HepG2 (cell line): Measurements from ENCODE around the gene CTDSP1. TPM values are rescaled to one million over a fixed set of nuclear protein-coding genes. Genes with fewer than 3 reads are reported as not detected.
A peak's percentile ranks its signal among the peaks of the same experiment; 100 is the strongest.

ENCODE experiments used
- CHD4 ChIP-seq: fragments of 200-600 bp; sonication (generic); IDR thresholded peaks from 2 replicates; pipeline ENCODE4 v1.7.0; 2017; ENCODE audit warnings: mild to moderate bottlenecking, low read length, borderline replicate concordance
- ETV6 ChIP-seq: sonication (generic); formaldehyde crosslinking; conservative IDR thresholded peaks from 2 replicates; pipeline ENCODE4 v1.4.0; 2020; ENCODE audit warnings: missing genetic modification reagents
- FOXJ3 ChIP-seq: sonication (generic); formaldehyde crosslinking; IDR thresholded peaks from 2 replicates; pipeline ENCODE4 v1.4.0; 2020; ENCODE audit warnings: missing genetic modification reagents, mild to moderate bottlenecking, borderline replicate concordance
- HIVEP1 ChIP-seq: sonication (generic); formaldehyde crosslinking; IDR thresholded peaks from 2 replicates; pipeline ENCODE4 v1.4.0; 2020; ENCODE audit warnings: mild to moderate bottlenecking, missing genetic modification reagents
- JARID2 ChIP-seq: sonication (generic); formaldehyde crosslinking; IDR thresholded peaks from 2 replicates; pipeline ENCODE4 v1.8.1; 2023; ENCODE audit warnings: missing genetic modification reagents, inconsistent platforms; ENCODE audit not compliant: insufficient replicate concordance
- KLF9 ChIP-seq: IDR thresholded peaks from 2 replicates; pipeline ENCODE4 v1.6.1; 2016; ENCODE audit warnings: low read depth
- MYNN ChIP-seq: sonication (generic); formaldehyde crosslinking; IDR thresholded peaks from 2 replicates; pipeline ENCODE4 v1.4.0; 2020; ENCODE audit warnings: mild to moderate bottlenecking, low read depth, missing genetic modification reagents
- NBN ChIP-seq: fragments of 450-650 bp; conservative IDR thresholded peaks from 2 replicates; pipeline ENCODE4 v1.6.1; 2017
- POLR2G ChIP-seq: fragments of 200-400 bp; formaldehyde crosslinking; IDR thresholded peaks from 2 replicates; pipeline ENCODE4 v1.6.1; 2018; ENCODE audit warnings: mild to moderate bottlenecking, low read depth, low read length, moderate library complexity
- RCOR2 ChIP-seq: IDR thresholded peaks from 2 replicates; pipeline ENCODE4 v1.6.1; 2016; ENCODE audit warnings: missing biosample characterization, missing genetic modification reagents
- ZC3H13 ChIP-seq: sonication (generic); formaldehyde crosslinking; IDR thresholded peaks from 2 replicates; pipeline ENCODE4 v1.8.1; 2023; ENCODE audit warnings: mild to moderate bottlenecking, missing genetic modification reagents, moderate library complexity
- ZIK1 ChIP-seq: sonication (generic); formaldehyde crosslinking; IDR thresholded peaks from 2 replicates; pipeline ENCODE4 v1.5.0; 2020; ENCODE audit warnings: mild to moderate bottlenecking, low read depth, missing genetic modification reagents, borderline replicate concordance
- ZNF263 ChIP-seq: sonication (generic); formaldehyde crosslinking; IDR thresholded peaks from 2 replicates; pipeline ENCODE4 v1.4.0; 2020; ENCODE audit warnings: missing genetic modification reagents
- ZNF564 ChIP-seq: sonication (generic); formaldehyde crosslinking; IDR thresholded peaks from 2 replicates; pipeline ENCODE4 v1.8.1; 2023; ENCODE audit warnings: mild to moderate bottlenecking, missing genetic modification reagents
- polyA plus RNA-seq, 8 experiments: library from polyadenylated mRNA; depleted of rRNA in 3 of 8; stranded (reverse) in 7 of 8; unstranded in 1 of 8; fragments of >200 nt; fragmentation: Illumina TruSeq in 4 of 8; extraction: Trizol in 4 of 8; gene quantifications; 2 replicates each; pipeline versions ENCODE4 v1.2.1 to v1.2.3, GENCODE V29; 2011 to 2016; ENCODE audit warnings: low read depth in 4 of 8, missing spikeins in 1 of 8, mixed read lengths in 1 of 8; ENCODE audit not compliant: insufficient read depth in 1 of 8
- total RNA-seq, 5 experiments: library from RNA; depleted of rRNA; stranded (reverse); fragments of >200 nt; fragmentation: Illumina TruSeq; extraction: Trizol; gene quantifications; 2 replicates each; pipeline ENCODE4 v1.2.3, GENCODE V29; 2016; ENCODE audit warnings: low read depth in 1 of 5
- TF ChIP-seq, protein P1 (sequence below): sonication (generic); formaldehyde crosslinking; IDR thresholded peaks from 2 replicates; pipeline ENCODE4 v1.4.0; 2020; ENCODE audit warnings: mild to moderate bottlenecking, missing genetic modification reagents
- TF ChIP-seq, protein P2 (sequence below): sonication (generic); formaldehyde crosslinking; conservative IDR thresholded peaks from 2 replicates; pipeline ENCODE4 v1.5.0; 2020; ENCODE audit warnings: missing genetic modification reagents
- TF ChIP-seq, protein P3 (sequence below): sonication (generic); formaldehyde crosslinking; IDR thresholded peaks from 2 replicates; pipeline ENCODE4 v1.9.0; 2021; ENCODE audit warnings: mild to moderate bottlenecking, missing genetic modification reagents
- TF ChIP-seq, protein P4 (sequence below): IDR thresholded peaks from 2 replicates; pipeline ENCODE4 v1.6.1; 2016; ENCODE audit warnings: missing biosample characterization, missing genetic modification reagents, low read depth

CTDSP1 gene
- total and polyA plus RNA-seq, 2 of the 13 experiments (the other 11 are each of a cell fraction or from before 2014, with no cell fraction given), result 91.0 to 268 TPM

DNA sequence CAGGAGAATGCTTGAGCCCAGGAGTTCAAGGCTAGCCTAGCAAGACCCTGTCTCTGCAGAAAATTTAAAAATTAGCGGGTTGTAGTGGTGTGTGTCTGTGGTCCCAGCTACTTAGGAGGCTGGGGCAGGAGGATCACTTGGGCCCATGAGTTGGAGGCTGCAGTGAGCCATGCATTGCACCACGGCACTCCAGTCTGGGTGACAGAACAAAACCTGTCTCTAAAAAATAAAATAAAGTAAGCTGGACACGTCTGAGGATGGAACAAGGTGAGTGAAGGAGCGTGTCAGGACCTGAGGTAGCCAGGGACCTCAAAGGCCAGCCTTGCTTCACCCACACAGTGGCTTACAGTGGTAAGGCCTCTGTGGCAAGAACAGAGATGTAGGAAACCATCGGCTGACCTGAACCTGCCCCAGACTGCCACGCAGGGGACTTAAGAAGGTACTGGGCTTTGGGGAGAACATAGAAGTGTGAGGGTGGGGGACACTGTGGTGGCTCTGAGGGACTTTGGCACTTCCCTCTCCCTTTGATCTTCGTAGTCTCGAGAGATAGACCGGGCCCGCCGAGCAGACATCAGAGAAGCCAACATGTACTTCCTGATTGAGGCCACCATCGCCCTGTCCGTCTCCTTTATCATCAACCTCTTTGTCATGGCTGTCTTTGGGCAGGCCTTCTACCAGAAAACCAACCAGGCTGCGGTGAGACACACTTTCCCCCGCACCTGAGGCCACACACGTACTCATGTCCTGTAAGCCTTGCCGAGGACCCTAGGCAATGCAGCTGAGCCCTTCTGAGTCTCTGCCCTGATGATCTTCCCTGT lies 10.1 kb upstream of the CTDSP1 start (continued):
- TF ChIP-seq, protein P1, sequence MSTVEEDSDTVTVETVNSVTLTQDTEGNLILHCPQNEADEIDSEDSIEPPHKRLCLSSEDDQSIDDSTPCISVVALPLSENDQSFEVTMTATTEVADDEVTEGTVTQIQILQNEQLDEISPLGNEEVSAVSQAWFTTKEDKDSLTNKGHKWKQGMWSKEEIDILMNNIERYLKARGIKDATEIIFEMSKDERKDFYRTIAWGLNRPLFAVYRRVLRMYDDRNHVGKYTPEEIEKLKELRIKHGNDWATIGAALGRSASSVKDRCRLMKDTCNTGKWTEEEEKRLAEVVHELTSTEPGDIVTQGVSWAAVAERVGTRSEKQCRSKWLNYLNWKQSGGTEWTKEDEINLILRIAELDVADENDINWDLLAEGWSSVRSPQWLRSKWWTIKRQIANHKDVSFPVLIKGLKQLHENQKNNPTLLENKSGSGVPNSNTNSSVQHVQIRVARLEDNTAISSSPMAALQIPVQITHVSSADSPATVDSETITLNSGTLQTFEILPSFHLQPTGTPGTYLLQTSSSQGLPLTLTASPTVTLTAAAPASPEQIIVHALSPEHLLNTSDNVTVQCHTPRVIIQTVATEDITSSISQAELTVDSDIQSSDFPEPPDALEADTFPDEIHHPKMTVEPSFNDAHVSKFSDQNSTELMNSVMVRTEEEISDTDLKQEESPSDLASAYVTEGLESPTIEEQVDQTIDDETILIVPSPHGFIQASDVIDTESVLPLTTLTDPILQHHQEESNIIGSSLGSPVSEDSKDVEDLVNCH (CRISPR knock-in tag), result no peak
- TF ChIP-seq ETV6 (CRISPR knock-in tag) (no peak), RCOR2 (CRISPR knock-in tag) (no peak), ZC3H13 (CRISPR knock-in tag) (no peak), JARID2 (CRISPR knock-in tag) (no peak), ZIK1 (CRISPR knock-in tag) (no peak), POLR2G (peak; percentile 71), CHD4 (no peak), ZNF263 (CRISPR knock-in tag) (no peak; the same call in 1 of the 2 replicates), MYNN (CRISPR knock-in tag) (no peak), ZNF564 (CRISPR knock-in tag) (no peak), FOXJ3 (CRISPR knock-in tag) (no peak), KLF9 (no peak), HIVEP1 (CRISPR knock-in tag) (no peak), NBN (no peak)
- TF ChIP-seq, protein P2, sequence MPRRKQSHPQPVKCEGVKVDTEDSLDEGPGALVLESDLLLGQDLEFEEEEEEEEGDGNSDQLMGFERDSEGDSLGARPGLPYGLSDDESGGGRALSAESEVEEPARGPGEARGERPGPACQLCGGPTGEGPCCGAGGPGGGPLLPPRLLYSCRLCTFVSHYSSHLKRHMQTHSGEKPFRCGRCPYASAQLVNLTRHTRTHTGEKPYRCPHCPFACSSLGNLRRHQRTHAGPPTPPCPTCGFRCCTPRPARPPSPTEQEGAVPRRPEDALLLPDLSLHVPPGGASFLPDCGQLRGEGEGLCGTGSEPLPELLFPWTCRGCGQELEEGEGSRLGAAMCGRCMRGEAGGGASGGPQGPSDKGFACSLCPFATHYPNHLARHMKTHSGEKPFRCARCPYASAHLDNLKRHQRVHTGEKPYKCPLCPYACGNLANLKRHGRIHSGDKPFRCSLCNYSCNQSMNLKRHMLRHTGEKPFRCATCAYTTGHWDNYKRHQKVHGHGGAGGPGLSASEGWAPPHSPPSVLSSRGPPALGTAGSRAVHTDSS (CRISPR knock-in tag), result no peak
- TF ChIP-seq, protein P3, sequence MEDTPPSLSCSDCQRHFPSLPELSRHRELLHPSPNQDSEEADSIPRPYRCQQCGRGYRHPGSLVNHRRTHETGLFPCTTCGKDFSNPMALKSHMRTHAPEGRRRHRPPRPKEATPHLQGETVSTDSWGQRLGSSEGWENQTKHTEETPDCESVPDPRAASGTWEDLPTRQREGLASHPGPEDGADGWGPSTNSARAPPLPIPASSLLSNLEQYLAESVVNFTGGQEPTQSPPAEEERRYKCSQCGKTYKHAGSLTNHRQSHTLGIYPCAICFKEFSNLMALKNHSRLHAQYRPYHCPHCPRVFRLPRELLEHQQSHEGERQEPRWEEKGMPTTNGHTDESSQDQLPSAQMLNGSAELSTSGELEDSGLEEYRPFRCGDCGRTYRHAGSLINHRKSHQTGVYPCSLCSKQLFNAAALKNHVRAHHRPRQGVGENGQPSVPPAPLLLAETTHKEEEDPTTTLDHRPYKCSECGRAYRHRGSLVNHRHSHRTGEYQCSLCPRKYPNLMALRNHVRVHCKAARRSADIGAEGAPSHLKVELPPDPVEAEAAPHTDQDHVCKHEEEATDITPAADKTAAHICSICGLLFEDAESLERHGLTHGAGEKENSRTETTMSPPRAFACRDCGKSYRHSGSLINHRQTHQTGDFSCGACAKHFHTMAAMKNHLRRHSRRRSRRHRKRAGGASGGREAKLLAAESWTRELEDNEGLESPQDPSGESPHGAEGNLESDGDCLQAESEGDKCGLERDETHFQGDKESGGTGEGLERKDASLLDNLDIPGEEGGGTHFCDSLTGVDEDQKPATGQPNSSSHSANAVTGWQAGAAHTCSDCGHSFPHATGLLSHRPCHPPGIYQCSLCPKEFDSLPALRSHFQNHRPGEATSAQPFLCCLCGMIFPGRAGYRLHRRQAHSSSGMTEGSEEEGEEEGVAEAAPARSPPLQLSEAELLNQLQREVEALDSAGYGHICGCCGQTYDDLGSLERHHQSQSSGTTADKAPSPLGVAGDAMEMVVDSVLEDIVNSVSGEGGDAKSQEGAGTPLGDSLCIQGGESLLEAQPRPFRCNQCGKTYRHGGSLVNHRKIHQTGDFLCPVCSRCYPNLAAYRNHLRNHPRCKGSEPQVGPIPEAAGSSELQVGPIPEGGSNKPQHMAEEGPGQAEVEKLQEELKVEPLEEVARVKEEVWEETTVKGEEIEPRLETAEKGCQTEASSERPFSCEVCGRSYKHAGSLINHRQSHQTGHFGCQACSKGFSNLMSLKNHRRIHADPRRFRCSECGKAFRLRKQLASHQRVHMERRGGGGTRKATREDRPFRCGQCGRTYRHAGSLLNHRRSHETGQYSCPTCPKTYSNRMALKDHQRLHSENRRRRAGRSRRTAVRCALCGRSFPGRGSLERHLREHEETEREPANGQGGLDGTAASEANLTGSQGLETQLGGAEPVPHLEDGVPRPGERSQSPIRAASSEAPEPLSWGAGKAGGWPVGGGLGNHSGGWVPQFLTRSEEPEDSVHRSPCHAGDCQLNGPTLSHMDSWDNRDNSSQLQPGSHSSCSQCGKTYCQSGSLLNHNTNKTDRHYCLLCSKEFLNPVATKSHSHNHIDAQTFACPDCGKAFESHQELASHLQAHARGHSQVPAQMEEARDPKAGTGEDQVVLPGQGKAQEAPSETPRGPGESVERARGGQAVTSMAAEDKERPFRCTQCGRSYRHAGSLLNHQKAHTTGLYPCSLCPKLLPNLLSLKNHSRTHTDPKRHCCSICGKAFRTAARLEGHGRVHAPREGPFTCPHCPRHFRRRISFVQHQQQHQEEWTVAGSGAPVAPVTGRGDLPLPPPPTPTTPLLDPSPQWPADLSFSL (CRISPR knock-in tag), result no peak
- TF ChIP-seq, protein P4, sequence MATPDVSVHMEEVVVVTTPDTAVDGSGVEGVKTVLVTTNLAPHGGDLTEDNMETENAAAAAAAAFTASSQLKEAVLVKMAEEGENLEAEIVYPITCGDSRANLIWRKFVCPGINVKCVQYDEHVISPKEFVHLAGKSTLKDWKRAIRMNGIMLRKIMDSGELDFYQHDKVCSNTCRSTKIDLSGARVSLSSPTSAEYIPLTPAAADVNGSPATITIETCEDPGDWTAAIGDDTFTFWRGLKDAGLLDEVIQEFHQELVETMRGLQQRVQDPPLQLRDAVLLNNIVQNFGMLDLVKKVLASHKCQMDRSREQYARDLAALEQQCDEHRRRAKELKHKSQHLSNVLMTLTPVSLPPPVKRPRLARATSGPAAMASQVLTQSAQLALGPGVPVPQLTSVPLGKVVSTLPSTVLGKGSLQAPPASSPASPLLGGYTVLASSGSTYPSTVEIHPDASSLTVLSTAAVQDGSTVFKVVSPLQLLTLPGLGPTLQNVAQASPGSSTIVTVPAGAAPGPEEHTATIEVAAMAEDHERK (CRISPR knock-in tag), result no peak
